ENCODE results near the gene NPRL2. TPM values are rescaled to one million over a fixed set of nuclear protein-coding genes. Genes with fewer than 3 reads are reported as not detected.

The NPRL2 gene
- total and polyA plus RNA-seq, 2 of the 13 experiments (the other 11 are each of a cell fraction or from before 2014, with no cell fraction given), result 30.6 to 51.4 TPM

GRCh38 chr3:50322386-50323091 lies 28.0 kb downstream of the NPRL2 start, which contains the start of gene HYAL2 (continued):
- TF ChIP-seq ETS1 (CRISPR knock-in tag; IDR thresholded peaks at IDR 0.05) (no peak), NBN (conservative IDR thresholded peaks at IDR 0.05) (no peak), ZNF724P (CRISPR knock-in tag; IDR thresholded peaks at IDR 0.05; ENCODE audit: borderline replicate concordance) (no peak), ZFYVE20 (CRISPR knock-in tag; IDR thresholded peaks at IDR 0.05; ENCODE audit: borderline replicate concordance, low read depth) (no peak), NFYC (CRISPR knock-in tag; IDR thresholded peaks at IDR 0.05) (no peak), ARHGAP35 (CRISPR knock-in tag; IDR thresholded peaks at IDR 0.05; ENCODE audit: borderline replicate concordance) (no peak), ZSCAN29 (CRISPR knock-in tag; conservative IDR thresholded peaks at IDR 0.05) (0 out of 2 replicates have a peak, but pooled peaks have one; percentile 38), ZNF512 (CRISPR knock-in tag; IDR thresholded peaks at IDR 0.05) (no peak), HHEX (CRISPR knock-in tag; IDR thresholded peaks at IDR 0.05) (no peak), ZFP37 (CRISPR knock-in tag; IDR thresholded peaks at IDR 0.05; ENCODE audit: borderline replicate concordance) (no peak), RXRB (CRISPR knock-in tag; IDR thresholded peaks at IDR 0.05; ENCODE audit: borderline replicate concordance) (no peak), ATRX (CRISPR knock-in tag; IDR thresholded peaks at IDR 0.05; ENCODE audit: borderline replicate concordance) (no peak), ZNF580 (CRISPR knock-in tag; IDR thresholded peaks at IDR 0.05; ENCODE audit: borderline replicate concordance, low read depth) (no peak), GZF1 (CRISPR knock-in tag; IDR thresholded peaks at IDR 0.05) (no peak), ZNF33A (CRISPR knock-in tag; IDR thresholded peaks at IDR 0.05; ENCODE audit: borderline replicate concordance) (no peak), NFIC (IDR thresholded peaks at IDR 0.05; ENCODE audit: low read length) (no peak), ZNF605 (CRISPR knock-in tag; IDR thresholded peaks at IDR 0.05) (no peak), HES4 (CRISPR knock-in tag; IDR thresholded peaks at IDR 0.05; ENCODE audit: borderline replicate concordance) (no peak), ZNF256 (CRISPR knock-in tag; conservative IDR thresholded peaks at IDR 0.05) (0 out of 2 replicates have a peak, but pooled peaks have one; percentile 44)
- TF ChIP-seq, protein P1, sequence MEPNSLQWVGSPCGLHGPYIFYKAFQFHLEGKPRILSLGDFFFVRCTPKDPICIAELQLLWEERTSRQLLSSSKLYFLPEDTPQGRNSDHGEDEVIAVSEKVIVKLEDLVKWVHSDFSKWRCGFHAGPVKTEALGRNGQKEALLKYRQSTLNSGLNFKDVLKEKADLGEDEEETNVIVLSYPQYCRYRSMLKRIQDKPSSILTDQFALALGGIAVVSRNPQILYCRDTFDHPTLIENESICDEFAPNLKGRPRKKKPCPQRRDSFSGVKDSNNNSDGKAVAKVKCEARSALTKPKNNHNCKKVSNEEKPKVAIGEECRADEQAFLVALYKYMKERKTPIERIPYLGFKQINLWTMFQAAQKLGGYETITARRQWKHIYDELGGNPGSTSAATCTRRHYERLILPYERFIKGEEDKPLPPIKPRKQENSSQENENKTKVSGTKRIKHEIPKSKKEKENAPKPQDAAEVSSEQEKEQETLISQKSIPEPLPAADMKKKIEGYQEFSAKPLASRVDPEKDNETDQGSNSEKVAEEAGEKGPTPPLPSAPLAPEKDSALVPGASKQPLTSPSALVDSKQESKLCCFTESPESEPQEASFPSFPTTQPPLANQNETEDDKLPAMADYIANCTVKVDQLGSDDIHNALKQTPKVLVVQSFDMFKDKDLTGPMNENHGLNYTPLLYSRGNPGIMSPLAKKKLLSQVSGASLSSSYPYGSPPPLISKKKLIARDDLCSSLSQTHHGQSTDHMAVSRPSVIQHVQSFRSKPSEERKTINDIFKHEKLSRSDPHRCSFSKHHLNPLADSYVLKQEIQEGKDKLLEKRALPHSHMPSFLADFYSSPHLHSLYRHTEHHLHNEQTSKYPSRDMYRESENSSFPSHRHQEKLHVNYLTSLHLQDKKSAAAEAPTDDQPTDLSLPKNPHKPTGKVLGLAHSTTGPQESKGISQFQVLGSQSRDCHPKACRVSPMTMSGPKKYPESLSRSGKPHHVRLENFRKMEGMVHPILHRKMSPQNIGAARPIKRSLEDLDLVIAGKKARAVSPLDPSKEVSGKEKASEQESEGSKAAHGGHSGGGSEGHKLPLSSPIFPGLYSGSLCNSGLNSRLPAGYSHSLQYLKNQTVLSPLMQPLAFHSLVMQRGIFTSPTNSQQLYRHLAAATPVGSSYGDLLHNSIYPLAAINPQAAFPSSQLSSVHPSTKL (CRISPR knock-in tag; IDR thresholded peaks at IDR 0.05), result no peak
- TF ChIP-seq, protein P2, sequence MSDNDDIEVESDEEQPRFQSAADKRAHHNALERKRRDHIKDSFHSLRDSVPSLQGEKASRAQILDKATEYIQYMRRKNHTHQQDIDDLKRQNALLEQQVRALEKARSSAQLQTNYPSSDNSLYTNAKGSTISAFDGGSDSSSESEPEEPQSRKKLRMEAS (IDR thresholded peaks at IDR 0.05), result 0 out of 2 replicates have a peak, but pooled peaks have one; percentile 18
- TF ChIP-seq, protein P3, sequence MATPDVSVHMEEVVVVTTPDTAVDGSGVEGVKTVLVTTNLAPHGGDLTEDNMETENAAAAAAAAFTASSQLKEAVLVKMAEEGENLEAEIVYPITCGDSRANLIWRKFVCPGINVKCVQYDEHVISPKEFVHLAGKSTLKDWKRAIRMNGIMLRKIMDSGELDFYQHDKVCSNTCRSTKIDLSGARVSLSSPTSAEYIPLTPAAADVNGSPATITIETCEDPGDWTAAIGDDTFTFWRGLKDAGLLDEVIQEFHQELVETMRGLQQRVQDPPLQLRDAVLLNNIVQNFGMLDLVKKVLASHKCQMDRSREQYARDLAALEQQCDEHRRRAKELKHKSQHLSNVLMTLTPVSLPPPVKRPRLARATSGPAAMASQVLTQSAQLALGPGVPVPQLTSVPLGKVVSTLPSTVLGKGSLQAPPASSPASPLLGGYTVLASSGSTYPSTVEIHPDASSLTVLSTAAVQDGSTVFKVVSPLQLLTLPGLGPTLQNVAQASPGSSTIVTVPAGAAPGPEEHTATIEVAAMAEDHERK (CRISPR knock-in tag; IDR thresholded peaks at IDR 0.05; ENCODE audit: low read depth), result no peak

Measured in HepG2 (cell line).